H1 (cell line): ENCODE data around the gene LRBA. TPM values are rescaled to one million over a fixed set of nuclear protein-coding genes. Genes with fewer than 3 reads are reported as not detected.

Experiments used
- CTCF ChIA-PET: fragments of 300-600 bp; sonication (Branson Sonifier 250); formaldehyde crosslinking; loops from one replicate; lab custom pipeline; 2021; ENCODE audit not compliant: partially characterized antibody; lab: Charles Lee
- POLR2A ChIA-PET: fragments of 300-600 bp; sonication (Branson Sonifier 250); formaldehyde crosslinking; loops from one replicate; lab custom pipeline; 2021; ENCODE audit warnings: inconsistent platforms; ENCODE audit not compliant: partially characterized antibody; lab: Charles Lee
- DNase-seq, 2 experiments: peaks; one replicate each; pipeline versions ENCODE4 v3.0.0 to v3.0.0-alpha.2; 2010 to 2022; ENCODE audit warnings: low spot score in 2 of 2, low read depth in 1 of 2, mixed read lengths in 1 of 2
- FAIRE-seq: peaks from 2 replicates; lab custom pipeline; 2011; peaks lifted over from hg19 to GRCh38; lab: Jason Lieb, UNC
- H2AFZ ChIP-seq: 2 replicates; pipeline ENCODE4 v1.8.1; 2012; ENCODE audit warnings: low read length, inconsistent platforms
- H2AK5ac ChIP-seq: 2 replicates; pipeline ENCODE4 v1.6.1; 2013; ENCODE audit warnings: low read depth, low read length
- H2BK120ac ChIP-seq: replicated peaks from 2 replicates; pipeline ENCODE3; 2013; ENCODE audit warnings: low read depth, low read length, inconsistent platforms
- H2BK12ac ChIP-seq: 2 replicates; pipeline ENCODE4 v1.6.1; 2013; ENCODE audit warnings: low read depth, low read length
- H2BK15ac ChIP-seq: 2 replicates; pipeline ENCODE4 v1.6.1; 2013; ENCODE audit warnings: low read length
- H2BK20ac ChIP-seq: 2 replicates; pipeline ENCODE4 v1.6.1; 2013; ENCODE audit warnings: low read length
- H2BK5ac ChIP-seq: 2 replicates; pipeline ENCODE4 v1.6.1; 2013; ENCODE audit warnings: low read depth, low read length
- H3K14ac ChIP-seq: 2 replicates; pipeline ENCODE4 v1.6.1; 2013; ENCODE audit warnings: inconsistent platforms; ENCODE audit not compliant: insufficient read length
- H3K18ac ChIP-seq: 2 replicates; pipeline ENCODE4 v1.6.1; 2013; ENCODE audit warnings: low read length; ENCODE audit errors: extremely low read depth
- H3K23ac ChIP-seq: 2 replicates; pipeline ENCODE4 v1.6.1; 2013; ENCODE audit warnings: inconsistent platforms; ENCODE audit not compliant: insufficient read length
- H3K23me2 ChIP-seq: 2 replicates; pipeline ENCODE4 v1.6.1; 2013; ENCODE audit warnings: low read depth, low read length
- H3K27ac ChIP-seq: 2 replicates; pipeline ENCODE4 v1.6.1; 2011; ENCODE audit warnings: low read depth, low read length, inconsistent platforms
- H3K27me3 ChIP-seq, 4 experiments: replicated peaks in 1 of 4; 1 replicate in 1 of 4; 2 replicates in 3 of 4; pipeline versions ENCODE4 v1.6.1 to v1.8.1; 2011 to 2013; ENCODE audit warnings: low read length in 3 of 4, mild to moderate bottlenecking in 3 of 4, inconsistent platforms in 2 of 4, mixed read lengths in 2 of 4, moderate library complexity in 1 of 4; ENCODE audit not compliant: control insufficient read depth in 3 of 4, insufficient read depth in 3 of 4; ENCODE audit errors: extremely low read depth in 1 of 4
- H3K36me3 ChIP-seq, 4 experiments: 2 replicates each; pipeline versions ENCODE4 v1.6.1 to v1.8.1; 2011 to 2013; ENCODE audit warnings: mild to moderate bottlenecking in 4 of 4, low read length in 3 of 4, moderate library complexity in 2 of 4, control low read depth in 1 of 4, inconsistent platforms in 1 of 4; ENCODE audit not compliant: insufficient read depth in 4 of 4, control insufficient read depth in 2 of 4
- H3K4ac ChIP-seq: replicated peaks from 2 replicates; pipeline ENCODE3; 2013; ENCODE audit warnings: low read length, low read depth, mixed read lengths, inconsistent platforms; ENCODE audit not compliant: insufficient read length
- H3K4me1 ChIP-seq, 4 experiments: replicated peaks in 1 of 4; 1 replicate in 1 of 4; 2 replicates in 3 of 4; pipeline versions ENCODE4 v1.6.1 to v1.8.1; 2011 to 2013; ENCODE audit warnings: low read length in 3 of 4, inconsistent platforms in 2 of 4, mixed read lengths in 1 of 4; ENCODE audit not compliant: insufficient read depth in 4 of 4, control insufficient read depth in 3 of 4
- H3K4me2 ChIP-seq, 2 experiments: 2 replicates each; pipeline versions ENCODE4 v1.6.1 to v1.8.1; 2011 to 2013; ENCODE audit warnings: low read depth in 2 of 2, low read length in 2 of 2, control low read depth in 1 of 2, inconsistent platforms in 1 of 2, mild to moderate bottlenecking in 1 of 2; ENCODE audit not compliant: insufficient read depth in 1 of 2
- H3K4me3 ChIP-seq, 4 experiments: fragments of 200-600, 300-600 bp in 1 of 4; sonication (generic), shearing (Covaris generic), sonication (Bioruptor Twin) in 1 of 4; 2 replicates each; pipeline versions ENCODE4 v1.5.1 to v1.8.1; 2011 to 2016; ENCODE audit warnings: low read length in 4 of 4, low read depth in 3 of 4, control low read depth in 2 of 4, inconsistent platforms in 2 of 4, mild to moderate bottlenecking in 2 of 4, mixed read lengths in 1 of 4, moderate library complexity in 1 of 4; ENCODE audit not compliant: insufficient read depth in 2 of 4; ENCODE audit errors: extremely low read depth in 1 of 4
- H3K56ac ChIP-seq: replicated peaks from 2 replicates; pipeline ENCODE3; 2013; ENCODE audit warnings: low read depth, mild to moderate bottlenecking, mixed read lengths, low read length, inconsistent platforms; ENCODE audit not compliant: insufficient read length
- H3K79me1 ChIP-seq: 2 replicates; pipeline ENCODE4 v1.6.1; 2013; ENCODE audit warnings: low read depth, low read length, control low read depth
- H3K79me2 ChIP-seq, 2 experiments: 2 replicates each; pipeline versions ENCODE4 v1.6.1 to v1.8.1; 2012 to 2013; ENCODE audit warnings: low read length in 2 of 2, mild to moderate bottlenecking in 2 of 2, inconsistent platforms in 1 of 2; ENCODE audit not compliant: insufficient read depth in 2 of 2, control insufficient read depth in 1 of 2
- H3K9ac ChIP-seq, 4 experiments: replicated peaks in 1 of 4; 1 replicate in 1 of 4; 2 replicates in 3 of 4; pipeline versions ENCODE4 v1.6.1 to v1.8.1; 2011 to 2013; ENCODE audit warnings: low read depth in 3 of 4, low read length in 3 of 4, control low read depth in 2 of 4, mild to moderate bottlenecking in 2 of 4, moderate library complexity in 2 of 4, inconsistent platforms in 1 of 4; ENCODE audit errors: extremely low read depth in 1 of 4
- H3K9me3 ChIP-seq, 2 experiments: 2 replicates each; pipeline versions ENCODE4 v1.6.1 to v1.8.1; 2012 to 2013; ENCODE audit warnings: mild to moderate bottlenecking in 2 of 2, moderate library complexity in 2 of 2, control low read depth in 1 of 2, inconsistent platforms in 1 of 2, low read depth in 1 of 2, low read length in 1 of 2, mixed read lengths in 1 of 2; ENCODE audit not compliant: insufficient read depth in 2 of 2
- H4K20me1 ChIP-seq, 2 experiments: replicated peaks in 1 of 2; 2 replicates each; pipeline versions ENCODE3 to v1.8.1; 2011 to 2013; ENCODE audit warnings: inconsistent platforms in 2 of 2, low read length in 2 of 2, mild to moderate bottlenecking in 1 of 2; ENCODE audit not compliant: insufficient read depth in 2 of 2, control insufficient read depth in 1 of 2
- H4K5ac ChIP-seq: 2 replicates; pipeline ENCODE4 v1.6.1; 2013; ENCODE audit warnings: low read length, low read depth, mixed read lengths, inconsistent platforms; ENCODE audit not compliant: insufficient read length
- H4K8ac ChIP-seq: 2 replicates; pipeline ENCODE4 v1.8.0; 2013; ENCODE audit warnings: mild to moderate bottlenecking, moderate library complexity, low read length, inconsistent platforms; ENCODE audit not compliant: insufficient read depth; ENCODE audit errors: extremely low read depth
- H4K91ac ChIP-seq: replicated peaks from 2 replicates; pipeline ENCODE3; 2013; ENCODE audit warnings: low read length, mixed read lengths, inconsistent platforms; ENCODE audit not compliant: insufficient read length
- CEBPB ChIP-seq: IDR thresholded peaks from 2 replicates; pipeline ENCODE4 v1.6.1; 2012; ENCODE audit warnings: low read depth, low read length
- SRF ChIP-seq: IDR thresholded peaks from 2 replicates; pipeline ENCODE4 v1.6.1; 2011; ENCODE audit warnings: mild to moderate bottlenecking, low read depth, low read length, moderate library complexity
- TAF1 ChIP-seq: IDR thresholded peaks from 2 replicates; pipeline ENCODE4 v1.6.1; 2011; ENCODE audit warnings: mild to moderate bottlenecking, low read depth, low read length
- WGBS, 2 experiments: shearing (Covaris generic) in 1 of 2; methylation state at CpG; one replicate each; pipeline versions ENCODE4 v1.1.6 to v1.1.7; 2013 to 2015; ENCODE audit warnings: low lambda C conversion rate in 2 of 2, mixed read lengths in 2 of 2, inconsistent platforms in 1 of 2, low coverage in 1 of 2, missing lambda C conversion rate in 1 of 2; ENCODE audit not compliant: insufficient replicate concordance in 2 of 2, insufficient coverage in 1 of 2, insufficient read length in 1 of 2; ENCODE audit errors: extremely low coverage in 1 of 2, missing lambda C conversion rate in 1 of 2; 5-methylcytosine and 5-hydroxymethylcytosine counted together
- polyA plus RNA-seq, 7 experiments: library from polyadenylated mRNA; depleted of rRNA in 3 of 7; stranded (reverse) in 5 of 7; unstranded in 2 of 7; fragments of >200 nt in 5 of 7; fragments of 200-250 nt in 2 of 7; gene quantifications; 1 replicate in 5 of 7; 2 replicates in 1 of 7; 4 replicates in 1 of 7; pipeline versions ENCODE4 v1.2.1 to v1.2.3, GENCODE V29; 2011 to 2013; ENCODE audit warnings: missing spikeins in 2 of 7, mixed read lengths in 2 of 7
- total RNA-seq: library from RNA; stranded (reverse); fragmentation: NEBNext Ultra II Directional; extraction: Animal tissue kit (Norgen Biotek cat#: 25700); gene quantifications from 2 replicates; pipeline ENCODE4 v1.2.1, GENCODE V29; 2021

Gene LRBA
- total and polyA plus RNA-seq, 2 of the 8 experiments (the other 6 are each of a cell fraction or from before 2014, with no cell fraction given): 54.6 to 83.2 TPM

DNA sequence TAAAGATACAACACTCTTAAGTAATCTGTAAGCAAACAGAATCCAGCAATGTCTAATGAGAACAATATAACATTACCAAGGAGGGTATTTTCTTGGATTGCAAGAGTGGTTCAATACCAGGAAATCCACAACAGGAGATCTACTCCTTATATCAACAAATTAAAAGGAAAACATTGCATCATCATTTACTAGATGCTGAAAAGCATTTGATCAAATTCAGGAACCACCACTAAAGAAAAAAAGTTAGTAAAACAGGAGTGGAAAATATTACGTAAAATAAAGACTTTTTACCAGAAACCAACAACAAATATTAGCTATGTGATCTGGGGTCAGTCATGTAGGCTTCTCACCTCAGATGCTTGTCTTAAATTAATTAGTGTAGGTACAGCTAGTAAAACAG is 499.9 kb downstream of the LRBA start:
- TF ChIP-seq SRF (no peak), CEBPB (peak; percentile 18; the same call in 1 of the 2 replicates), TAF1 (no peak)
- Histone ChIP-seq H4K5ac (no peak overlapping the region), H2BK5ac (no peak overlapping the region), H3K4me2 (no peak overlapping the region), H3K27ac (no peak overlapping the region), H4K91ac (no peak overlapping the region), H3K36me3 (no peaks in the 10 kb centered on the region), H3K9ac (no peak overlapping the region), H3K9me3 (no peaks in the 10 kb centered on the region), H3K4me3 (no peak overlapping the region), H3K4me1 (no peaks in the 10 kb centered on the region), H4K20me1 (no peaks in the 10 kb centered on the region), H2AK5ac (no peak overlapping the region), H3K23me2 (no peaks in the 10 kb centered on the region), H2AFZ (no peak overlapping the region), H3K27me3 (no peaks in the 10 kb centered on the region), H4K8ac (no peak overlapping the region), H2BK120ac (no peak overlapping the region), H3K79me2 (no peaks in the 10 kb centered on the region), H3K79me1 (no peaks in the 10 kb centered on the region), H2BK20ac (no peak overlapping the region), H2BK12ac (no peak overlapping the region), H3K56ac (no peak overlapping the region), H2BK15ac (no peak overlapping the region), H3K4ac (no peak overlapping the region), H3K14ac (no peak overlapping the region), H3K18ac (no peak overlapping the region), H3K23ac (no peak overlapping the region)
- ChIA-PET CTCF (no interaction called here), POLR2A (interaction anchor here (0.6 kb wide), 1 partner anchor 352 kb away, joined by 4 read pairs; no protein-coding TSS in a partner anchor)
- WGBS, 2 experiments: 81% methylated on average over 1 of the region's 1 CpG; no CpG with 5 or more reads in 1 of the 2 experiments
- no peak for DNase-seq
- FAIRE-seq: no peak
